ENCODE data around the gene LRRN2.
"Not testable (repeated sequence)": the region's sequence is repeated elsewhere in the genome, so short reads cannot be mapped to it uniquely, and the experiment has no call there.

Gene LRRN2

DNA sequence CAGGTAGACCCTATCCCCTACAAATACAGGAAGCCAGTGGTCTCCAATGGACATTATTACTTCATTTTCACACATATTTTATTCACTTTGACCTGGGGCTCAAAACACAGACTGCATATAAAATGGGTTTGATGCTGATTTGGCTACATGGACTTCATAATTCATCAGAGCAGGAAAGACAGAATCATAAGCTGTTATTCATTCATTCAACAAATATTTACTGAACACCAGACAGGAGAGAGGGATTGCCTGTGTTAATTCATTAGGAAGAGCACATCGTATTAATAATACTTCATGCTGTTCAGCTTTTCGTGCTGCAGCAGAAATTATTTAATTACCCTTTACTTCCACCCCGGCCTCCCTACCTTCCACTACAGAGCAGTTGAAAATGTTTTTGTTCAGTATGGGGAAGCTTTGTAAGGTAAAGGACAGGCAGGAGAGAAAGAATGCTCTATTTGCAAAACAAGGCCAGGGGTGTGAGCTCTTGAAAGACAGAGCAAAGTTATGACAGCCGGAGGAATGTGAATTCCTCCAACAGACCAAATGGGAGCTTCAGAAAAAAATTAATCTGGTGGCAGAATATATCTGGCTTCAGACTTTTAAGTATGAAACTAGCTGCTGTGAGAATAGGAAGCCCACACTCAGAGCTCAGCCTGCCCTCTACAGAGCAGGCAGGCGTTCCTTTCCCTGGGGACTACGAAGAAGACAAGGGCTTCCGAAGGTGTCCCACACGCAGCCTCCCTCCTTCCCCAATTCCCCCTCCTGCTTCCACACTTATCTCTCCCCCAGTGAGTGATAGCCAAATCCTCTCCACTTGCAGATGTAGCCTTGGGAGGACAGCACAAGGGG lies 111.3 kb downstream of the LRRN2 start:
- no peak for DNase-seq (ENCODE audit: low spot score)

DNA sequence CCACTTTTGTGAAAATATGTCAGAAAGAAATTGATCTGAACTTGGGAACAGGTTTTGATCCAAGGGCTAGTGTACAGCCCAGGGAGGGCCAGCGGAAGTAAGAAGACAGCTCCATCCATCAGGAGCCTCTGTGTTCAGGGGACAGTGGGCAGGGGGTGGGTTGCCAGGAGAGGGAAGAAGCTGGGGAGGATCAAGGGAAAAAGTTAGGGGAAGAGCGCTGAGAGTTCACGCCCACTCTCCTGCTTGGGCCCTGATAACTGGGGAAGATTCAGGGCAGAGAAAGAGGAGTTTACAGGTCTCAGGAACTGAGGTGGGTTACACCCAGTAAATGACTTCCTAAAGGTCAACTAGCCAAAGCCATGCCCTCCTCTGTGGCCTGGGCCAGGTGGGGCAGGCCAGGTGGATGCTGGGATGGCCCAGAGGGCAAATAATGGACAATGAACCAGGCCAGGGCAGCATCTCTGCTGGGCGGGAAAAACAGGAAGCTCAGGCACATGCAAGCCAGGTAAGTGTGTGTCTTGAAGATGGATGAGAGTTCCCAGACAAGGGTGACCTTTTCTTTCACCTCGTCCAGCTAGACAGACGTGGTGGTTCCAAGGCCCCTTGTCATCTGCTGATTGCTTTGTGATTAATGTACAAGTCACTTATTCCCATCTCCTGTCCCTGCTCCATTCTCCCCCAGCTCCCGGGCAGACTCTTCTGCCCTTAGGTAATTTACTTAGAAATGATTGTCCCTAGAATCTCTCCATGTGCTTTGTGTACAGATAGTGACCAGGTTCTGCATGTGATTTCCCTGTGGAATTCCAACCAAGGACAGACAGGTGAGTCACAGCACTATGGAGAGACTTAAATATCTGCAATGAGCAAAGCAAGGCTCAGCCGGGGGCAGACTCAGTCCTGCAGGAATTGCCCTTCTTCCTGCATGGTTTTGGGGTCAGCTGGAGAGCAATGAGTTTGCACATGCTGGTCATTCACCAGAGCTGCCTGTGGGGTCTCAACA lies 112.3 kb downstream of the LRRN2 start:
- no peak for DNase-seq (ENCODE audit: low spot score)

DNA sequence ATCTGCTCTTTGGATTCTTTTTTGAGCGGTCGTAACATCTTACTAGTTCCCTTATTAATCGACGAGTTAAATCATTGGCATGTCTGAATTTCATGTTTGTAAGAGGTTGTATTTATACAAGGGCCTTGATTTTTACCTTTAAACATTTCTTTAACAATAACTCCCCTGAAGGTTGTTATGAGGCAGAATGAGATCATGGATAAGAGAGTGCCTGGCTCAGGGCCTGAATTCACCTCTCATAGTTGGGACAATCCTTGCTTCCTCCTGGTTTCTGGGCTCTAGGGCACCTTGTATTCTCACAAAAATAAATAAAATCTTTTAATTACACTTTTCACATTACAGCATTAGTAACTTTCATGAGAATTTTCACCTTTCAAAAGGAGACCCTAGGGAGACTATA lies 113.9 kb downstream of the LRRN2 start:
- DNase-seq (ENCODE audit: low spot score): no peak

DNA sequence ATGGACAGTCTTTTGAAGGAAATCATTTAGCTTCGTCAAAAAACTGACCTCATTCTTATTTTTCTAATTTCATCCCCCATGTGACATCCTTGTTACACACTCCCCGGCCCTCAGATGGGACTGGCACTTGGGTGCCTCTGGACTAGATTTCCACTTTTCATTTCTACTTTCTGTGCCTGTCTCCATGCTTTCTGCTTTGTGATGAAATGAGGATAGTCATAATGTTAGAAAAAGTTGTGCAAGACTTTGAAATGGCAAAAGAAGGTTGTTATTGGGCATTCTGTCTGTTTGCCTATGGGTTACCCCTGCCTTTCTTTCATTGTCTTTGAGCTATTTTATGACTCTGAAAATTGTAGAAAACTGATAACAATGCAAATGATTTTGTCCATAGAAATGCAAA lies 114.4 kb downstream of the LRRN2 start:
- no peak for DNase-seq (ENCODE audit: low spot score)

DNA sequence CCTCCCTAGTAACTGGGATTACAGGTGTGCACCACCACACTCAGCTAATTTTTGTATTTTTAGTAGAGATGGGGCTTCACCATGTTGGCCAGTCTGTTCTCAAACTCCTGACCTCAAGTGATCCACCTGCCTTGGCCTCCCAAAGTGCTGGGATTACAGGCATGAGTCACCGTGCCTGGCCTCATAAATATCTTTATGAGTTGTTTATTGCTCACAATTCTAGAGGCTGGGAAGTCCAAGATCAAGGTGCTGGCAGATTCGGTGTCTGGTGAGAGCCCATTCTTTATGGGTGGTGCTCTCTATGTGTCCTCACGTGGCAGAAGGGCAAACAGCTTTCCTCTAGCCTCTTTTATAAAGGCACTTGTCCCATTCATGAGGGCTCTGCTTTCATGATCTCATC lies 115.5 kb downstream of the LRRN2 start:
- not testable (repeated sequence) for DNase-seq (ENCODE audit: low spot score)

DNA sequence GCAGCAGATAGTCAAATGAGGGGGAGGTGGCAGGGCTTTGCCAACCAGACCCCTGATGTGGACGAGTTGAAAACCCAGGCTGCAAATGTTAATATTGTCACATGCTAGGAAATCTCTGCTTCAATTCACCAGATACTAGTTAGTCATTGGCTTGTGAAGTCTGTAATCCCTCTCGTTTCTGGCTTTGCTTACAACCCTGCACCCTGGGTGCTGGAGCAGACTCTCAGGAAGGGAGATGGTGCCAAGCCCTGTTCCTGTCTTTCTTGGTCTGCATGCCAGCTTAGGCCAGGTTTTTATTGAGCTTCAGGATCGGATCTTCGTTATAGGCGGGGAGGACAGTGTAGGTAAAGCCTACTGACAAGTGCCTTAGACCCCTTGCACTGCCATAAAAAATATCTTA lies 116.1 kb downstream of the LRRN2 start:
- DNase-seq (ENCODE audit: low spot score): no peak

DNA sequence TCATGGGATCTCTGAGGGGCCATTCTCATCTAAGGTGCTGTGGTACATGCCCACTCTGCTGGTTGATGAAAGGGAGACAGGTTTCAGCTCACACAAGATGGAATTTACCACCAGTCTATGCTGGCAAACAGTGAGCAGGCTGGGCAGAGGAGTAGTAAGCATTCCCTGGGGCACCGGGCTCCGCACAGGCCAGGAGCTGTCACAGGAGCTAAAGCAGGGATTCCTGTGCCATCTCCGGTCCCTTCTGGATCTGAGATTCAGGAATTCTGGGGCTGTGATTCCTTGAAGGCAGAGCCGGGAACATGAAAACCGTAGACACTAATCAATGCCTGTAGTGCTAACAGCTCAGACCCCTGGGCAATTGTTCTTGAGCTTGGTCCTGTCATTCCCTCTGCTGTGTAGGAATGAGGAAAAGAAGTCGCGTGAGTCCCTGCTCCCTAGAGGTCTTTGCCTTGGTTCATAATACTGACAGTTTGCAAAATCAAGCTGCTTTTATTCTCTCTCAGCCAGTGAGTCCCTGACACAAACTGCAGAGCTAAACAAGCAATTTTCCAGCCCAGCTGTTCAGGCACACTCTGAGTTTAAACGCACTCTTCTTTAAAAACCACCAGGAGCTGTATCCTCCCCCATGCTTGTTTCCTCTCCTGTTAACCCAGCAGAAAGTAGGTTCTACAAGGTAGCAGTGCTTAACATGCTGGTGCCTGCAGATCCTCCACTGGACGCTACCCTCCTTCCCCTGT lies 116.8 kb downstream of the LRRN2 start:
- DNase-seq (ENCODE audit: low spot score): no peak

Data from hepatic stellate cell (primary cell).